HepG2 (cell line): ENCODE results near the gene SERHL2. TPM values are rescaled to one million over a fixed set of nuclear protein-coding genes. Genes with fewer than 3 reads are reported as not detected.

Experiments used
- AKAP8 ChIP-seq: sonication (generic); formaldehyde crosslinking; IDR thresholded peaks from 2 replicates; pipeline ENCODE4 v1.5.1; 2020; ENCODE audit warnings: mild to moderate bottlenecking, missing genetic modification reagents
- KMT2A ChIP-seq: sonication (generic); formaldehyde crosslinking; IDR thresholded peaks from 2 replicates; pipeline ENCODE4 v1.4.0; 2020; ENCODE audit warnings: missing genetic modification reagents
- PTBP1 ChIP-seq: fragments of 200-400 bp; formaldehyde crosslinking; IDR thresholded peaks from 2 replicates; pipeline ENCODE4 v1.6.1; 2018; ENCODE audit warnings: low read length, low read depth; ENCODE audit not compliant: poor library complexity, severe bottlenecking
- ZBTB1 ChIP-seq: sonication (generic); formaldehyde crosslinking; IDR thresholded peaks from 2 replicates; pipeline ENCODE4 v1.4.0; 2020; ENCODE audit warnings: missing genetic modification reagents, borderline replicate concordance
- polyA plus RNA-seq, 8 experiments: library from polyadenylated mRNA; depleted of rRNA in 3 of 8; stranded (reverse) in 7 of 8; unstranded in 1 of 8; fragments of >200 nt; fragmentation: Illumina TruSeq in 4 of 8; extraction: Trizol in 4 of 8; gene quantifications; 2 replicates each; pipeline versions ENCODE4 v1.2.1 to v1.2.3, GENCODE V29; 2011 to 2016; ENCODE audit warnings: low read depth in 4 of 8, missing spikeins in 1 of 8, mixed read lengths in 1 of 8; ENCODE audit not compliant: insufficient read depth in 1 of 8
- total RNA-seq, 5 experiments: library from RNA; depleted of rRNA; stranded (reverse); fragments of >200 nt; fragmentation: Illumina TruSeq; extraction: Trizol; gene quantifications; 2 replicates each; pipeline ENCODE4 v1.2.3, GENCODE V29; 2016; ENCODE audit warnings: low read depth in 1 of 5
- TF ChIP-seq, protein P1 (sequence below), 2 experiments: sonication (generic) in 1 of 2; formaldehyde crosslinking in 1 of 2; IDR thresholded peaks; 2 replicates each; pipeline versions ENCODE4 v1.4.0 to v1.6.1; 2016 to 2020; ENCODE audit warnings: borderline replicate concordance in 1 of 2, low read depth in 1 of 2, mild to moderate bottlenecking in 1 of 2, missing genetic modification reagents in 1 of 2
- TF ChIP-seq, protein P2 (sequence below): sonication (generic); formaldehyde crosslinking; IDR thresholded peaks from 2 replicates; pipeline ENCODE4 v1.4.0; 2020; ENCODE audit warnings: missing genetic modification reagents
- TF ChIP-seq, protein P3 (sequence below): sonication (generic); formaldehyde crosslinking; IDR thresholded peaks from 2 replicates; pipeline ENCODE4 v1.9.0; 2021; ENCODE audit warnings: missing genetic modification reagents, mild to moderate bottlenecking, borderline replicate concordance

The SERHL2 gene
- total and polyA plus RNA-seq, 2 of the 13 experiments (the other 11 are each of a cell fraction or from before 2014, with no cell fraction given), result 1.0 to 1.8 TPM

DNA sequence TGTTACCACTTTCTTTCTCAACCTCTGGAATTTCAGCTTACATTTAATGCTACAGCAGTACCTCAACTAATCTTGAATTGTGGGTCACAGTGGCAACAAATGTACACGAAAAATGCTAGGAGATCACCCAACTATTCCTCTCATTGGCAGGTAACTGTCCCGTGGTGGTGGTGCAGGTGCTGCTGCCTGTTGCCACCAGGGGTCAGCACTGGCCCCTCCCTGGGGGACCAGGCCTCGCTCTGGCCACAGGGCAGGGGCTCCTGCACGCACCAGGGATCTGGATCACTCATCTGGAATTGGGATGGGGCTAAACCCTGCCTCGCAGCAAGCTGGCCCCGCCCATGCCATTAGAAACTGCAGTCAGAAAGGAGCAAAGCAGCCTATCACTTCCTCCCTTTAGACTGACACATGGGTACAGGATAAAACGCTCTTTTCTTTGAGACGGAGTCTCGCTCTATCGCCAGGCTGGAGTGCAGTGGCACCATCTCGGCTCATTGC lies 67.8 kb downstream of the SERHL2 start (continued):
- TF ChIP-seq, protein P1, sequence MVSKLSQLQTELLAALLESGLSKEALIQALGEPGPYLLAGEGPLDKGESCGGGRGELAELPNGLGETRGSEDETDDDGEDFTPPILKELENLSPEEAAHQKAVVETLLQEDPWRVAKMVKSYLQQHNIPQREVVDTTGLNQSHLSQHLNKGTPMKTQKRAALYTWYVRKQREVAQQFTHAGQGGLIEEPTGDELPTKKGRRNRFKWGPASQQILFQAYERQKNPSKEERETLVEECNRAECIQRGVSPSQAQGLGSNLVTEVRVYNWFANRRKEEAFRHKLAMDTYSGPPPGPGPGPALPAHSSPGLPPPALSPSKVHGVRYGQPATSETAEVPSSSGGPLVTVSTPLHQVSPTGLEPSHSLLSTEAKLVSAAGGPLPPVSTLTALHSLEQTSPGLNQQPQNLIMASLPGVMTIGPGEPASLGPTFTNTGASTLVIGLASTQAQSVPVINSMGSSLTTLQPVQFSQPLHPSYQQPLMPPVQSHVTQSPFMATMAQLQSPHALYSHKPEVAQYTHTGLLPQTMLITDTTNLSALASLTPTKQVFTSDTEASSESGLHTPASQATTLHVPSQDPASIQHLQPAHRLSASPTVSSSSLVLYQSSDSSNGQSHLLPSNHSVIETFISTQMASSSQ (IDR thresholded peaks at IDR 0.05; ENCODE audit: low read depth), result no peak
- TF ChIP-seq, protein P1 (CRISPR knock-in tag; IDR thresholded peaks at IDR 0.05; ENCODE audit: borderline replicate concordance), result no peak
- TF ChIP-seq KMT2A (no peak), ZBTB1 (no peak), PTBP1 (no peak), AKAP8 (peak; percentile 79)
- TF ChIP-seq, protein P2, sequence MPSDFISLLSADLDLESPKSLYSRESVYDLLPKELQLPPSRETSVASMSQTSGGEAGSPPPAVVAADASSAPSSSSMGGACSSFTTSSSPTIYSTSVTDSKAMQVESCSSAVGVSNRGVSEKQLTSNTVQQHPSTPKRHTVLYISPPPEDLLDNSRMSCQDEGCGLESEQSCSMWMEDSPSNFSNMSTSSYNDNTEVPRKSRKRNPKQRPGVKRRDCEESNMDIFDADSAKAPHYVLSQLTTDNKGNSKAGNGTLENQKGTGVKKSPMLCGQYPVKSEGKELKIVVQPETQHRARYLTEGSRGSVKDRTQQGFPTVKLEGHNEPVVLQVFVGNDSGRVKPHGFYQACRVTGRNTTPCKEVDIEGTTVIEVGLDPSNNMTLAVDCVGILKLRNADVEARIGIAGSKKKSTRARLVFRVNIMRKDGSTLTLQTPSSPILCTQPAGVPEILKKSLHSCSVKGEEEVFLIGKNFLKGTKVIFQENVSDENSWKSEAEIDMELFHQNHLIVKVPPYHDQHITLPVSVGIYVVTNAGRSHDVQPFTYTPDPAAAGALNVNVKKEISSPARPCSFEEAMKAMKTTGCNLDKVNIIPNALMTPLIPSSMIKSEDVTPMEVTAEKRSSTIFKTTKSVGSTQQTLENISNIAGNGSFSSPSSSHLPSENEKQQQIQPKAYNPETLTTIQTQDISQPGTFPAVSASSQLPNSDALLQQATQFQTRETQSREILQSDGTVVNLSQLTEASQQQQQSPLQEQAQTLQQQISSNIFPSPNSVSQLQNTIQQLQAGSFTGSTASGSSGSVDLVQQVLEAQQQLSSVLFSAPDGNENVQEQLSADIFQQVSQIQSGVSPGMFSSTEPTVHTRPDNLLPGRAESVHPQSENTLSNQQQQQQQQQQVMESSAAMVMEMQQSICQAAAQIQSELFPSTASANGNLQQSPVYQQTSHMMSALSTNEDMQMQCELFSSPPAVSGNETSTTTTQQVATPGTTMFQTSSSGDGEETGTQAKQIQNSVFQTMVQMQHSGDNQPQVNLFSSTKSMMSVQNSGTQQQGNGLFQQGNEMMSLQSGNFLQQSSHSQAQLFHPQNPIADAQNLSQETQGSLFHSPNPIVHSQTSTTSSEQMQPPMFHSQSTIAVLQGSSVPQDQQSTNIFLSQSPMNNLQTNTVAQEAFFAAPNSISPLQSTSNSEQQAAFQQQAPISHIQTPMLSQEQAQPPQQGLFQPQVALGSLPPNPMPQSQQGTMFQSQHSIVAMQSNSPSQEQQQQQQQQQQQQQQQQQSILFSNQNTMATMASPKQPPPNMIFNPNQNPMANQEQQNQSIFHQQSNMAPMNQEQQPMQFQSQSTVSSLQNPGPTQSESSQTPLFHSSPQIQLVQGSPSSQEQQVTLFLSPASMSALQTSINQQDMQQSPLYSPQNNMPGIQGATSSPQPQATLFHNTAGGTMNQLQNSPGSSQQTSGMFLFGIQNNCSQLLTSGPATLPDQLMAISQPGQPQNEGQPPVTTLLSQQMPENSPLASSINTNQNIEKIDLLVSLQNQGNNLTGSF (CRISPR knock-in tag), result no peak
- TF ChIP-seq, protein P3, sequence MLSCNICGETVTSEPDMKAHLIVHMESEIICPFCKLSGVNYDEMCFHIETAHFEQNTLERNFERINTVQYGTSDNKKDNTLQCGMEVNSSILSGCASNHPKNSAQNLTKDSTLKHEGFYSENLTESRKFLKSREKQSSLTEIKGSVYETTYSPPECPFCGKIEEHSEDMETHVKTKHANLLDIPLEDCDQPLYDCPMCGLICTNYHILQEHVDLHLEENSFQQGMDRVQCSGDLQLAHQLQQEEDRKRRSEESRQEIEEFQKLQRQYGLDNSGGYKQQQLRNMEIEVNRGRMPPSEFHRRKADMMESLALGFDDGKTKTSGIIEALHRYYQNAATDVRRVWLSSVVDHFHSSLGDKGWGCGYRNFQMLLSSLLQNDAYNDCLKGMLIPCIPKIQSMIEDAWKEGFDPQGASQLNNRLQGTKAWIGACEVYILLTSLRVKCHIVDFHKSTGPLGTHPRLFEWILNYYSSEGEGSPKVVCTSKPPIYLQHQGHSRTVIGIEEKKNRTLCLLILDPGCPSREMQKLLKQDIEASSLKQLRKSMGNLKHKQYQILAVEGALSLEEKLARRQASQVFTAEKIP (CRISPR knock-in tag), result no peak
